ENCODE results near the gene TCHHL1.
A peak's percentile ranks its signal among the peaks of the same experiment; 100 is the strongest.

The TCHHL1 gene

DNA sequence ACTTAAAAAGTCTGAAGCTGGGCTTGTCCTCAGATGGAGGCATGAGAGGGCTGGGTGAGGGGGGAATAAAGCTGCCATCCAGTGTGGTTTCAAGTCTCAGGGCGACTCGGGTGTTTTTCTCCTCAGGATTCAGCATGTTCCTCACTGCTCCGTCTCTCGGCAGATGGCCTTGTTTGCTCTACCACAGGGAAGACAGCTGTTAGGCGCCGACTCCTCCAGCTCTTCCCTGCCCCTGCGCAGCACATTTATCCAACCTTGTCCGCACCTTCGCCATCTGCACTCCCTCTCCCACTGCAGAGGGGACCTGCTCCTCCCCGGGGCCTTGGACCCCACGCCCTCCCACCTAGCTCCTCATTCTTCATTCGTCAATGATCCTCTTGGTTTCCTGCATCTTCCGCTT is 35.5 kb downstream of the TCHHL1 start:
- H3K4me1 ChIP-seq (ENCODE audit: low read depth, poor library complexity, severe bottlenecking) = peaks cover 16% of the 10 kb centered on the region
- no peak overlapping the region for H3K9ac ChIP-seq
- H4K20me1 ChIP-seq (ENCODE audit: insufficient read depth) = no peaks in the 10 kb centered on the region
- no peak overlapping the region for H3K4me3 ChIP-seq (IDR thresholded peaks at IDR 0.05; ENCODE audit: insufficient read depth, low read depth, low read length)
- TF ChIP-seq, protein P1, sequence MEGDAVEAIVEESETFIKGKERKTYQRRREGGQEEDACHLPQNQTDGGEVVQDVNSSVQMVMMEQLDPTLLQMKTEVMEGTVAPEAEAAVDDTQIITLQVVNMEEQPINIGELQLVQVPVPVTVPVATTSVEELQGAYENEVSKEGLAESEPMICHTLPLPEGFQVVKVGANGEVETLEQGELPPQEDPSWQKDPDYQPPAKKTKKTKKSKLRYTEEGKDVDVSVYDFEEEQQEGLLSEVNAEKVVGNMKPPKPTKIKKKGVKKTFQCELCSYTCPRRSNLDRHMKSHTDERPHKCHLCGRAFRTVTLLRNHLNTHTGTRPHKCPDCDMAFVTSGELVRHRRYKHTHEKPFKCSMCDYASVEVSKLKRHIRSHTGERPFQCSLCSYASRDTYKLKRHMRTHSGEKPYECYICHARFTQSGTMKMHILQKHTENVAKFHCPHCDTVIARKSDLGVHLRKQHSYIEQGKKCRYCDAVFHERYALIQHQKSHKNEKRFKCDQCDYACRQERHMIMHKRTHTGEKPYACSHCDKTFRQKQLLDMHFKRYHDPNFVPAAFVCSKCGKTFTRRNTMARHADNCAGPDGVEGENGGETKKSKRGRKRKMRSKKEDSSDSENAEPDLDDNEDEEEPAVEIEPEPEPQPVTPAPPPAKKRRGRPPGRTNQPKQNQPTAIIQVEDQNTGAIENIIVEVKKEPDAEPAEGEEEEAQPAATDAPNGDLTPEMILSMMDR (conservative IDR thresholded peaks at IDR 0.05; ENCODE audit: low read depth, low read length) = no peak
- H3K79me2 ChIP-seq (ENCODE audit: insufficient read depth, low read depth) = no peaks in the 10 kb centered on the region
- H3K36me3 ChIP-seq (ENCODE audit: insufficient read depth) = no peaks in the 10 kb centered on the region
- H3K4me2 ChIP-seq = no peak overlapping the region
- H3K27me3 ChIP-seq (ENCODE audit: insufficient read depth, low read depth) = no peaks in the 10 kb centered on the region
- H3K27ac ChIP-seq = no peak overlapping the region
- no peak overlapping the region for H2AFZ ChIP-seq (ENCODE audit: low read depth)

DNA sequence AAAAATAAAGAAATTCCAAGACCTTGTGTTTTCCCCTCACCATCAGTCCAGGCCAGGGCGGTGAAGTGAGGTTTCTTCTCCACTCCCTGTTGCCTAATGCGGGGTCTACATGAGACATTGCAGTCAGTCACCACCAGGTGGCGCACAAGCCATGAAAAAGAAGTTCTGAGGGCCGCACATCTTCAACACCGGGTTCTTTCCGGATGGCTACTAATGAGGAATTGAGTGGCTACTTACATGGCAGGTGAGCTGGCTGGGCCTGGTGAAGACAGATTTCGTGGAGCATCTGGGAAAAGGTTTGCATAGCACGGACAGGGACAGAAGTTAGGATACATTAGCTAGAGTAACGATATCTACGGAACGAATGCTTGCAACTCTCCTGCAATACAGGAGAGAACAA is 36.3 kb downstream of the TCHHL1 start:
- Histone ChIP-seq H3K4me2 (no peak overlapping the region), H3K9ac (no peak overlapping the region), H3K27ac (no peak overlapping the region), H3K4me3 (IDR thresholded peaks at IDR 0.05; ENCODE audit: insufficient read depth, low read depth, low read length) (no peak overlapping the region), H3K4me1 (ENCODE audit: low read depth, poor library complexity, severe bottlenecking) (peaks cover 20% of the 10 kb centered on the region), H3K27me3 (ENCODE audit: insufficient read depth, low read depth) (no peaks in the 10 kb centered on the region), H3K79me2 (ENCODE audit: insufficient read depth, low read depth) (no peaks in the 10 kb centered on the region), H3K36me3 (ENCODE audit: insufficient read depth) (no peaks in the 10 kb centered on the region), H2AFZ (ENCODE audit: low read depth) (peak overlapping the region; percentile 2; the same call in 1 of the 2 replicates), H4K20me1 (ENCODE audit: insufficient read depth) (no peaks in the 10 kb centered on the region)
- TF ChIP-seq, protein P1 (conservative IDR thresholded peaks at IDR 0.05; ENCODE audit: low read depth, low read length) = peak; percentile 100

DNA sequence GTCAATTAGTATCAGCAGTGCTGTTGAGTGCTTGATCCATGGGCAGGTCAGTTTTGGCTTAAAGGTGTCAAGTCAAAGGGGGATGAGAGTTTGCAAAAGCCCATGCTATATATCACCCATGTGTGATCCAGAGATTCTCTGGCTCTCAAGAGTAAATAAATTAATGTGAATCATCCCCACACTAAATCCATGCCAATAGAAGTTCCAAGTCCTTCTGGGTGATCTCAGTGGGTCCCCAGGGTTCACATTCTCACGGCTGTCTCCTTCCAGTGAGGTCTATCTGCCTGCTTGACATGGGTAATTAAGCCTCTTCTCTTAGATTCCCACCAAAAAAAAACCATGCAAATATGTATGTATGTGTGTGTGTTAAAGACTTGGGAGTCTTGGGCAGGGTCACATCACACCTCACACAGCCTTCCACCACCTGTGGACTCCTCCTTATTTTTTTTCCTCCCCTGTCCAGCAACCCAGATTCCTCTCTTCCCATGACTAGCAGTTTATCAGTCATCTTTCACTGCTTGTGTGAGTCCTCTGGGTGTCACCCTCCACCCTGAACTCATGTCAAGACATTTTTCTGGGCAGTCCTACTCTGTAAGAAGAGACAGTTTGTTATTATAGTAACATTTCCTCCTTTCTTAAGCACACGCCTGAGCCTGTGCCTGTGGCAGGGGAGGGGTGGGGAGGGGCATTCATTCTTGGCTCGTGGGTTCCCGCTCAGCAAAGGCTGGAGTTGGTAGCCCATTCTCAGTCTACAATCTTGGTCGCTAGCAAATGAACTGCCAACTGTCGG is 37.8 kb downstream of the TCHHL1 start:
- Histone ChIP-seq H3K27me3 (ENCODE audit: insufficient read depth, low read depth) (no peaks in the 10 kb centered on the region), H3K4me2 (no peak overlapping the region), H3K79me2 (ENCODE audit: insufficient read depth, low read depth) (no peaks in the 10 kb centered on the region), H3K9ac (no peak overlapping the region), H3K27ac (no peak overlapping the region), H3K36me3 (ENCODE audit: insufficient read depth) (no peaks in the 10 kb centered on the region), H3K4me3 (IDR thresholded peaks at IDR 0.05; ENCODE audit: insufficient read depth, low read depth, low read length) (no peak overlapping the region), H3K4me1 (ENCODE audit: low read depth, poor library complexity, severe bottlenecking) (peaks cover 35% of the 10 kb centered on the region), H2AFZ (ENCODE audit: low read depth) (no peak overlapping the region), H4K20me1 (ENCODE audit: insufficient read depth) (no peaks in the 10 kb centered on the region)
- TF ChIP-seq, protein P1 (conservative IDR thresholded peaks at IDR 0.05; ENCODE audit: low read depth, low read length) = no peak

DNA sequence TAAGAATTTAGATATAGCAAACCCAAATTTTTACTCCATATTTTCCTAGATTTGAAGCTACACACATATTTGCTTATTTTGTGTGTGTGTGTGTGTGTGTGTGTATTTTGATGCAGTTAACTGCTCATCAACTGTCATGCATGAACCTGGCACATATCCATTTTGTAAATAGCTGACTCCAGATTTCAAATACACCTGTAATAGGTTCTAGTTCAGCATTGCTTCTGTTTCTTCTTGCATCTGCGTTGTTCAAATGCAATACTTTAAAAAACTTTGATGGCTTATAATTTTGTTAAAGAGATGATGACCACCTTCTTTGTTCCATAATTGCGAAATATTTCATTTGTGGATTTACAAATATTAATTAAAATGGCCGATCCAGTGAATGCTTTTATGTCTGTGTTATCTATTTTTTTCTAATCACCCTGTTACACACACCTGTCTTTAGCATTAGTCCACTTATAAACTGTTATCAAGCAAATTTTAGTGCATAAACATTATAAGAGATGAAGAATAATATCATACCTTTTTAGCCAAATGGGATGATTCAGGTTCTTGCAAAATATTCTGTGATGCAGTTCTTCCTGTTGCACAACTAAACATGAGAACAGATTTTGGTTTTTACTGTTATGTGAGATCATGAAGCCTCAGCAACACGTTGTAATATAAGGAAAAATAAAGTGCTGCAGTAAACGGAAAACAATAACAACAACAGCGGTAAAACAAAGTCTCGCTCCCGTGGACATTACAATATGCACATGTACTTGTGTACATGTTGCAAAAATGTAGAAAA is 39.4 kb downstream of the TCHHL1 start:
- Histone ChIP-seq H3K4me2 (peak overlapping the region; percentile 5; the same call in 1 of the 2 replicates), H3K9ac (no peak overlapping the region), H3K4me1 (ENCODE audit: low read depth, poor library complexity, severe bottlenecking) (peaks cover 37% of the 10 kb centered on the region), H3K27me3 (ENCODE audit: insufficient read depth, low read depth) (no peaks in the 10 kb centered on the region), H3K36me3 (ENCODE audit: insufficient read depth) (no peaks in the 10 kb centered on the region), H3K4me3 (IDR thresholded peaks at IDR 0.05; ENCODE audit: insufficient read depth, low read depth, low read length) (no peak overlapping the region), H3K27ac (no peak overlapping the region), H4K20me1 (ENCODE audit: insufficient read depth) (no peaks in the 10 kb centered on the region), H3K79me2 (ENCODE audit: insufficient read depth, low read depth) (no peaks in the 10 kb centered on the region), H2AFZ (ENCODE audit: low read depth) (no peak overlapping the region)
- TF ChIP-seq, protein P1 (conservative IDR thresholded peaks at IDR 0.05; ENCODE audit: low read depth, low read length) = no peak
